SK-N-SH (cell line): ENCODE measurements around the gene ZNF764.
"Not testable (repeated sequence)": the region's sequence is repeated elsewhere in the genome, so short reads cannot be mapped to it uniquely, and the experiment has no call there.

Experiments
- CHD2 ChIP-seq: fragments of 150-350 bp; IDR thresholded peaks from 2 replicates; pipeline ENCODE4 v1.6.1; 2018; ENCODE audit warnings: low read length; ENCODE audit not compliant: partially characterized antibody
- CTCF ChIP-seq: fragments of 200-600 bp; sonication (generic); IDR thresholded peaks from 2 replicates; pipeline ENCODE4 v1.6.1; 2017; ENCODE audit warnings: antibody characterized with exemption, mild to moderate bottlenecking, moderate library complexity
- EP300 ChIP-seq, 2 experiments: IDR thresholded peaks; 2 replicates each; pipeline versions ENCODE4 v1.4.0 to v1.6.1; 2012; ENCODE audit warnings: borderline replicate concordance in 1 of 2, low read depth in 1 of 2, low read length in 1 of 2
- NFIC ChIP-seq: IDR thresholded peaks from 2 replicates; pipeline ENCODE4 v1.4.0; 2012; ENCODE audit warnings: borderline replicate concordance
- NRF1 ChIP-seq: IDR thresholded peaks from 2 replicates; pipeline ENCODE4 v1.6.1; 2012; ENCODE audit warnings: low read depth, mild to moderate bottlenecking, low read length
- PBX3 ChIP-seq: IDR thresholded peaks from 2 replicates; pipeline ENCODE4; 2012
- RCOR1 ChIP-seq: fragments of 150-350 bp; IDR thresholded peaks from 2 replicates; pipeline ENCODE4 v1.6.1; 2017; ENCODE audit warnings: antibody characterized with exemption, low read length
- TAF1 ChIP-seq: IDR thresholded peaks from 2 replicates; pipeline ENCODE4 v1.6.1; 2012; ENCODE audit warnings: low read depth, mild to moderate bottlenecking, low read length, moderate library complexity, borderline replicate concordance
- TEAD4 ChIP-seq: IDR thresholded peaks from 2 replicates; pipeline ENCODE4 v1.4.0; 2012; ENCODE audit warnings: mild to moderate bottlenecking, borderline replicate concordance; ENCODE audit not compliant: insufficient read depth
- YY1 ChIP-seq: IDR thresholded peaks from 2 replicates; pipeline ENCODE4 v1.4.0; 2012; ENCODE audit warnings: low read depth, mild to moderate bottlenecking
- TF ChIP-seq, protein P1 (sequence below): IDR thresholded peaks from 2 replicates; pipeline ENCODE4 v1.6.1; 2012; ENCODE audit warnings: mild to moderate bottlenecking, low read depth, low read length, moderate library complexity

DNA sequence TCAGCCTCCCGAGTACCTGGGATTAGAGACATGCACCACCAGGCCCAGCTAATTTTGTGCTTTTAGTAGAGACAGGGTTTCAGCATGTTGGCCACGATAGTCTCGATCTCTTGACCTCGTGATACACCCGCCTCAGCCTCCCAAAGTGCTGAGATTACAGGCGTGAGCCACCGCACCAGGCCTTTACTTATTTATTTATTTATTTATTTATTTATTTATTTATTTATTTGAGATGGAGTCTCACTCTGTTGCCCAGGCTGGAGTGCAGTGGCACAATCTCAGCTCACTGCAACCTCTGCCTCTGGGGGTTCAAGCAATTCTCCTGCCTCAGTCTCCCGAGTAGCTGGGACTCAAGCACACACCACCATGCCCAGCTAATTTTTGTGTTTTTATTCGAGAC lies 32.7 kb upstream of the ZNF764 start:
- not testable (repeated sequence) for TF ChIP-seq CTCF; TEAD4; EP300 (IDR thresholded peaks at IDR 0.05; ENCODE audit: borderline replicate concordance in 1 of 2, low read depth in 1 of 2, low read length in 1 of 2); TAF1; PBX3; CHD2; RCOR1; NRF1; YY1; NFIC
- TF ChIP-seq, protein P1, sequence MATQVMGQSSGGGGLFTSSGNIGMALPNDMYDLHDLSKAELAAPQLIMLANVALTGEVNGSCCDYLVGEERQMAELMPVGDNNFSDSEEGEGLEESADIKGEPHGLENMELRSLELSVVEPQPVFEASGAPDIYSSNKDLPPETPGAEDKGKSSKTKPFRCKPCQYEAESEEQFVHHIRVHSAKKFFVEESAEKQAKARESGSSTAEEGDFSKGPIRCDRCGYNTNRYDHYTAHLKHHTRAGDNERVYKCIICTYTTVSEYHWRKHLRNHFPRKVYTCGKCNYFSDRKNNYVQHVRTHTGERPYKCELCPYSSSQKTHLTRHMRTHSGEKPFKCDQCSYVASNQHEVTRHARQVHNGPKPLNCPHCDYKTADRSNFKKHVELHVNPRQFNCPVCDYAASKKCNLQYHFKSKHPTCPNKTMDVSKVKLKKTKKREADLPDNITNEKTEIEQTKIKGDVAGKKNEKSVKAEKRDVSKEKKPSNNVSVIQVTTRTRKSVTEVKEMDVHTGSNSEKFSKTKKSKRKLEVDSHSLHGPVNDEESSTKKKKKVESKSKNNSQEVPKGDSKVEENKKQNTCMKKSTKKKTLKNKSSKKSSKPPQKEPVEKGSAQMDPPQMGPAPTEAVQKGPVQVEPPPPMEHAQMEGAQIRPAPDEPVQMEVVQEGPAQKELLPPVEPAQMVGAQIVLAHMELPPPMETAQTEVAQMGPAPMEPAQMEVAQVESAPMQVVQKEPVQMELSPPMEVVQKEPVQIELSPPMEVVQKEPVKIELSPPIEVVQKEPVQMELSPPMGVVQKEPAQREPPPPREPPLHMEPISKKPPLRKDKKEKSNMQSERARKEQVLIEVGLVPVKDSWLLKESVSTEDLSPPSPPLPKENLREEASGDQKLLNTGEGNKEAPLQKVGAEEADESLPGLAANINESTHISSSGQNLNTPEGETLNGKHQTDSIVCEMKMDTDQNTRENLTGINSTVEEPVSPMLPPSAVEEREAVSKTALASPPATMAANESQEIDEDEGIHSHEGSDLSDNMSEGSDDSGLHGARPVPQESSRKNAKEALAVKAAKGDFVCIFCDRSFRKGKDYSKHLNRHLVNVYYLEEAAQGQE: not testable (repeated sequence)
